ENCODE data around the gene MRPL1.
"Not testable (repeated sequence)": the region's sequence is repeated elsewhere in the genome, so short reads cannot be mapped to it uniquely, and the experiment has no call there.

Gene MRPL1

DNA sequence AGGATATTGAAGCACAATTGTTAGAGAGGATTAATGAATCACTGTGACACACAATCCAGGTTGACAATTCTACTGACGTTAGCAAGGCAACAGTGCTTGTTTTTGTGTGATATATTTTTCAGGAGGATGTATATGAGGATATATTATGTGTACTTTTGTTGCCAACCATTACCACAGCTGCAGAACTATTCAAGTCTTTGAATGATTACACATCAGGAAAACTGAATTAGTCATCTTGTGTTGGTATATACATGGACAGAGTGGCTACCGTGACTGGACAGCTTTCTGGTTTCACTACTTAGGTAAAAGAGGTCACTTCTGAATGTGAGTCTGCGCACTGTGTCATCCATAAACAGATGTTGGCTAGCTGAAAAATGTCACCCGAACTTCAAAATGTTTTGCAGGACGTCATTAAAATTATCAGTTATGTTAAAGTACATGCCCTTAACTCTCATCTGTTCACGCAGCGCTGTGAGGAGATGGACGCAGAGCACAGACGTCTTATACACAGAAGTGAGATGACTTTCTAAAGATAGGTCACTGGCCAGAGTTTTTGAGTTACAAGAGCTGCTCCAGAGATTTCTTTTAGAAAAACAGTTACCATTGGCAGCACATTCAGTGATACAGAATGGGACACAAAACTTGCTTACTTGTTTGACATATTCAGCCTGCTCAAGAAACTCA, 69.0 kb downstream of the MRPL1 start:
- H3K18ac ChIP-seq (ENCODE audit: low read length) = no peak overlapping the region
- no peak overlapping the region for H3K4me2 ChIP-seq (ENCODE audit: low read length)
- H3K27me3 ChIP-seq (ENCODE audit: insufficient read depth, low read length) = no peaks in the 10 kb centered on the region
- H3K4ac ChIP-seq (ENCODE audit: low read depth, low read length) = no peak overlapping the region
- no CpG with 5 or more reads among the region's 9 CpGs for WGBS (ENCODE audit: extremely low coverage, insufficient coverage, insufficient read length)
- no peak overlapping the region for H3K4me3 ChIP-seq (ENCODE audit: low read depth, low read length)
- no peak overlapping the region for H2AK5ac ChIP-seq (ENCODE audit: low read length)
- H4K91ac ChIP-seq (ENCODE audit: low read depth, low read length) = no peak overlapping the region
- DNase-seq = no peak
- no peaks in the 10 kb centered on the region for H3K79me1 ChIP-seq (ENCODE audit: low read length)
- no peaks in the 10 kb centered on the region for H3K9me3 ChIP-seq (ENCODE audit: insufficient read depth, low read depth, low read length)
- no peak overlapping the region for H3K23ac ChIP-seq (ENCODE audit: low read length)
- H2AFZ ChIP-seq (ENCODE audit: insufficient read depth, low read length, poor library complexity) = no peak overlapping the region
- no peak overlapping the region for H4K12ac ChIP-seq (ENCODE audit: low read depth, low read length)
- H4K8ac ChIP-seq (ENCODE audit: low read depth, low read length) = no peak overlapping the region
- no peak overlapping the region for H2BK12ac ChIP-seq (ENCODE audit: low read length)
- no peak overlapping the region for H3K9ac ChIP-seq (ENCODE audit: low read length)
- H3K79me2 ChIP-seq (ENCODE audit: control insufficient read depth, insufficient read depth, low read length, poor library complexity) = no peaks in the 10 kb centered on the region
- no peak overlapping the region for H2BK120ac ChIP-seq (ENCODE audit: insufficient read depth, low read length, poor library complexity)
- H3K14ac ChIP-seq (ENCODE audit: low read length) = no peak overlapping the region
- no peaks in the 10 kb centered on the region for H3K36me3 ChIP-seq (ENCODE audit: control insufficient read depth in 1 of 2, insufficient read depth in 2 of 2, low read length in 2 of 2)
- H2BK5ac ChIP-seq (ENCODE audit: low read depth, low read length, poor library complexity) = no peak overlapping the region
- H3K27ac ChIP-seq (ENCODE audit: low read depth, low read length) = no peak overlapping the region
- H3K4me1 ChIP-seq (ENCODE audit: control insufficient read depth in 1 of 2, insufficient read depth in 2 of 2, low read length in 2 of 2) = no peaks in the 10 kb centered on the region

- DNase-seq = no peak
Measured at GRCh38 chr4:77938560-77938959, 75.9 kb downstream of the MRPL1 start.

GRCh38 chr4:77945929-77946328, 83.3 kb downstream of the MRPL1 start:
- not testable (repeated sequence) for H3K18ac ChIP-seq (ENCODE audit: low read length); H2AFZ ChIP-seq (ENCODE audit: insufficient read depth, low read length, poor library complexity); H3K27me3 ChIP-seq (ENCODE audit: insufficient read depth, low read length); H2BK5ac ChIP-seq (ENCODE audit: low read depth, low read length, poor library complexity); H3K4me2 ChIP-seq (ENCODE audit: low read length); H3K36me3 ChIP-seq (ENCODE audit: control insufficient read depth in 1 of 2, insufficient read depth in 2 of 2, low read length in 2 of 2); DNase-seq; H3K79me2 ChIP-seq (ENCODE audit: control insufficient read depth, insufficient read depth, low read length, poor library complexity); H3K79me1 ChIP-seq (ENCODE audit: low read length); H3K9me3 ChIP-seq (ENCODE audit: insufficient read depth, low read depth, low read length); H2AK5ac ChIP-seq (ENCODE audit: low read length); H3K9ac ChIP-seq (ENCODE audit: low read length); H4K91ac ChIP-seq (ENCODE audit: low read depth, low read length); H3K23ac ChIP-seq (ENCODE audit: low read length); H3K4me1 ChIP-seq (ENCODE audit: control insufficient read depth in 1 of 2, insufficient read depth in 2 of 2, low read length in 2 of 2); H4K12ac ChIP-seq (ENCODE audit: low read depth, low read length); H2BK12ac ChIP-seq (ENCODE audit: low read length); H3K14ac ChIP-seq (ENCODE audit: low read length); H4K8ac ChIP-seq (ENCODE audit: low read depth, low read length); H3K4me3 ChIP-seq (ENCODE audit: low read depth, low read length); H2BK120ac ChIP-seq (ENCODE audit: insufficient read depth, low read length, poor library complexity); H3K4ac ChIP-seq (ENCODE audit: low read depth, low read length); H3K27ac ChIP-seq (ENCODE audit: low read depth, low read length)
- WGBS (ENCODE audit: extremely low coverage, insufficient coverage, insufficient read length) = no CpG with 5 or more reads among the region's 10 CpGs

More at GRCh38 chr4:77938560-77938959, 75.9 kb downstream of the MRPL1 start:
- Histone ChIP-seq H3K4me3 (ENCODE audit: low read depth, low read length) (no peak overlapping the region), H3K4ac (ENCODE audit: low read depth, low read length) (no peak overlapping the region), H3K4me1 (ENCODE audit: control insufficient read depth in 1 of 2, insufficient read depth in 2 of 2, low read length in 2 of 2) (no peaks in the 10 kb centered on the region), H2AK5ac (ENCODE audit: low read length) (no peak overlapping the region), H3K27me3 (ENCODE audit: insufficient read depth, low read length) (no peaks in the 10 kb centered on the region), H3K23ac (ENCODE audit: low read length) (no peak overlapping the region), H2BK12ac (ENCODE audit: low read length) (no peak overlapping the region), H3K18ac (ENCODE audit: low read length) (no peak overlapping the region), H3K4me2 (ENCODE audit: low read length) (no peak overlapping the region), H3K36me3 (ENCODE audit: control insufficient read depth in 1 of 2, insufficient read depth in 2 of 2, low read length in 2 of 2) (no peaks in the 10 kb centered on the region), H3K9ac (ENCODE audit: low read length) (no peak overlapping the region), H4K91ac (ENCODE audit: low read depth, low read length) (no peak overlapping the region), H3K27ac (ENCODE audit: low read depth, low read length) (no peak overlapping the region), H3K79me2 (ENCODE audit: control insufficient read depth, insufficient read depth, low read length, poor library complexity) (no peaks in the 10 kb centered on the region), H2BK120ac (ENCODE audit: insufficient read depth, low read length, poor library complexity) (no peak overlapping the region), H4K12ac (ENCODE audit: low read depth, low read length) (no peak overlapping the region), H3K79me1 (ENCODE audit: low read length) (no peaks in the 10 kb centered on the region), H4K8ac (ENCODE audit: low read depth, low read length) (no peak overlapping the region), H2BK5ac (ENCODE audit: low read depth, low read length, poor library complexity) (no peak overlapping the region), H3K14ac (ENCODE audit: low read length) (no peak overlapping the region), H2AFZ (ENCODE audit: insufficient read depth, low read length, poor library complexity) (no peak overlapping the region), H3K9me3 (ENCODE audit: insufficient read depth, low read depth, low read length) (no peaks in the 10 kb centered on the region)
- no CpG with 5 or more reads among the region's 1 CpG for WGBS (ENCODE audit: extremely low coverage, insufficient coverage, insufficient read length)

GRCh38 chr4:77950203-77950602, 87.6 kb downstream of the MRPL1 start:
- no peak overlapping the region for H3K27ac ChIP-seq (ENCODE audit: low read depth, low read length)
- H3K4me1 ChIP-seq (ENCODE audit: control insufficient read depth in 1 of 2, insufficient read depth in 2 of 2, low read length in 2 of 2) = no peaks in the 10 kb centered on the region
- H3K9me3 ChIP-seq (ENCODE audit: insufficient read depth, low read depth, low read length) = no peaks in the 10 kb centered on the region
- H3K79me1 ChIP-seq (ENCODE audit: low read length) = no peaks in the 10 kb centered on the region
- no peaks in the 10 kb centered on the region for H3K79me2 ChIP-seq (ENCODE audit: control insufficient read depth, insufficient read depth, low read length, poor library complexity)
- H3K4me2 ChIP-seq (ENCODE audit: low read length) = no peak overlapping the region
- DNase-seq = no peak
- no peaks in the 10 kb centered on the region for H3K27me3 ChIP-seq (ENCODE audit: insufficient read depth, low read length)
- no peak overlapping the region for H4K91ac ChIP-seq (ENCODE audit: low read depth, low read length)
- no peak overlapping the region for H3K4me3 ChIP-seq (ENCODE audit: low read depth, low read length)
- no peak overlapping the region for H3K9ac ChIP-seq (ENCODE audit: low read length)
- H4K12ac ChIP-seq (ENCODE audit: low read depth, low read length) = no peak overlapping the region
- no peak overlapping the region for H2AK5ac ChIP-seq (ENCODE audit: low read length)
- no peak overlapping the region for H2BK12ac ChIP-seq (ENCODE audit: low read length)
- H2BK120ac ChIP-seq (ENCODE audit: insufficient read depth, low read length, poor library complexity) = no peak overlapping the region
- H3K36me3 ChIP-seq (ENCODE audit: control insufficient read depth in 1 of 2, insufficient read depth in 2 of 2, low read length in 2 of 2) = peaks cover 0 to 2% of the 10 kb centered on the region in 2 experiments
- H3K4ac ChIP-seq (ENCODE audit: low read depth, low read length) = no peak overlapping the region
- no peak overlapping the region for H3K23ac ChIP-seq (ENCODE audit: low read length)
- no peak overlapping the region for H2BK5ac ChIP-seq (ENCODE audit: low read depth, low read length, poor library complexity)
- H3K18ac ChIP-seq (ENCODE audit: low read length) = no peak overlapping the region
- WGBS (ENCODE audit: extremely low coverage, insufficient coverage, insufficient read length) = no CpG with 5 or more reads among the region's 1 CpG
- H2AFZ ChIP-seq (ENCODE audit: insufficient read depth, low read length, poor library complexity) = no peak overlapping the region
- no peak overlapping the region for H4K8ac ChIP-seq (ENCODE audit: low read depth, low read length)
- no peak overlapping the region for H3K14ac ChIP-seq (ENCODE audit: low read length)
